B cell (primary cell): ENCODE data around the gene SH2D5. TPM values are rescaled to one million over a fixed set of nuclear protein-coding genes. Genes with fewer than 3 reads are reported as not detected.

ENCODE experiments used
- ATAC-seq: fragments of 200-7000 bp; cut with Tn5 transposase; one replicate; pipeline ENCODE4 v1.10.0; 2021; ENCODE audit warnings: low read depth, mild to moderate bottlenecking, moderate number of reproducible peaks, moderate library complexity
- CTCF ChIA-PET: fragments of 350-600 bp; sonication (Branson Sonifier 250); formaldehyde crosslinking; loops from one replicate; lab custom pipeline; 2021; ENCODE audit warnings: antibody characterized with exemption, inconsistent platforms; lab: Charles Lee
- POLR2A ChIA-PET: fragments of 350-600 bp; sonication (Branson Sonifier 250); formaldehyde crosslinking; loops from one replicate; lab custom pipeline; 2021; ENCODE audit warnings: antibody characterized with exemption; lab: Charles Lee
- DNase-seq: peaks from one replicate; pipeline ENCODE4 v3.0.0; 2013
- H2AFZ ChIP-seq: 2 replicates; pipeline ENCODE4 v1.6.1; 2012; ENCODE audit warnings: mild to moderate bottlenecking, low read depth, low read length; ENCODE audit not compliant: insufficient read depth, poor library complexity, severe bottlenecking
- H3K27ac ChIP-seq, 2 donors: 1 replicate in 1 of 2; 2 replicates in 1 of 2; pipeline ENCODE4 v1.5.1; 2012 to 2013; ENCODE audit warnings: low read length in 2 of 2, mild to moderate bottlenecking in 2 of 2, moderate library complexity in 1 of 2
- H3K27me3 ChIP-seq, 4 experiments: fragments of 200-600 bp in 1 of 4; sonication (generic) in 1 of 4; replicated peaks in 1 of 4; 1 replicate in 2 of 4; 2 replicates in 2 of 4; pipeline versions ENCODE4 v1.6.1 to v1.7.0; 2013 to 2016; ENCODE audit warnings: low read length in 3 of 4, mild to moderate bottlenecking in 2 of 4, mixed read lengths in 1 of 4, moderate library complexity in 1 of 4; ENCODE audit not compliant: insufficient read depth in 4 of 4, control insufficient read depth in 3 of 4; ENCODE audit errors: control extremely low read depth in 1 of 4
- H3K36me3 ChIP-seq, 2 experiments: replicated peaks in 1 of 2; 1 replicate in 1 of 2; 2 replicates in 1 of 2; pipeline versions ENCODE4 v1.6.1 to v1.7.1; 2013; ENCODE audit warnings: low read length in 1 of 2; ENCODE audit not compliant: insufficient read depth in 2 of 2, control insufficient read depth in 1 of 2; ENCODE audit errors: control extremely low read depth in 1 of 2, extremely low read depth in 1 of 2
- H3K4me1 ChIP-seq, 2 donors: fragments of 200-600 bp in 1 of 2; sonication (generic) in 1 of 2; 1 replicate in 1 of 2; 2 replicates in 1 of 2; pipeline versions ENCODE4 v1.5.1 to v1.6.1; 2013 to 2017; ENCODE audit warnings: low read length in 2 of 2; ENCODE audit not compliant: control insufficient read depth in 2 of 2, insufficient read depth in 2 of 2
- H3K4me2 ChIP-seq: replicated peaks from 2 replicates; pipeline ENCODE3; 2012; ENCODE audit warnings: mild to moderate bottlenecking, low read depth, low read length; ENCODE audit not compliant: poor library complexity, severe bottlenecking
- H3K4me3 ChIP-seq, 5 experiments: fragments of 200-600 bp in 1 of 5; sonication (generic) in 1 of 5; 1 replicate in 3 of 5; 2 replicates in 2 of 5; pipeline versions ENCODE4 v1.5.1 to v1.7.0; 2011 to 2016; ENCODE audit warnings: low read length in 4 of 5, mild to moderate bottlenecking in 4 of 5, low read depth in 2 of 5, control low read depth in 1 of 5, moderate library complexity in 1 of 5; ENCODE audit not compliant: insufficient read depth in 1 of 5; ENCODE audit errors: control extremely low read depth in 1 of 5, extremely low read depth in 1 of 5
- H3K79me2 ChIP-seq: fragments of 200-600 bp; sonication (generic); one replicate; pipeline ENCODE4 v1.6.0; 2016; ENCODE audit warnings: low read length; ENCODE audit not compliant: control insufficient read depth, insufficient read depth
- H3K9ac ChIP-seq: fragments of 200-600 bp; sonication (generic); 2 replicates; pipeline ENCODE4 v1.6.1; 2017; ENCODE audit warnings: mild to moderate bottlenecking, low read length, moderate library complexity
- H3K9me3 ChIP-seq, 3 donors: one replicate each; pipeline versions ENCODE4 v1.6.1 to v1.7.1; 2013; ENCODE audit warnings: low read length in 2 of 3; ENCODE audit not compliant: control insufficient read depth in 2 of 3, insufficient read depth in 1 of 3; ENCODE audit errors: control extremely low read depth in 1 of 3
- H4K20me1 ChIP-seq: 2 replicates; pipeline ENCODE4 v1.6.0; 2012; ENCODE audit warnings: mild to moderate bottlenecking, low read length; ENCODE audit not compliant: insufficient read depth, control insufficient read depth, poor library complexity, severe bottlenecking
- H3K27ac Mint-ChIP-seq: one replicate; pipeline ENCODE4 v1.8.0; 2021; ENCODE audit warnings: mixed read lengths
- H3K27me3 Mint-ChIP-seq: one replicate; pipeline ENCODE4 v1.8.0; 2021; ENCODE audit warnings: mixed read lengths
- H3K4me1 Mint-ChIP-seq: one replicate; pipeline ENCODE4 v1.8.0; 2021; ENCODE audit warnings: mixed read lengths
- H3K4me3 Mint-ChIP-seq: one replicate; pipeline ENCODE4 v1.8.0; 2021; ENCODE audit warnings: mixed read lengths
- H3K9me3 Mint-ChIP-seq: one replicate; pipeline ENCODE4 v1.8.0; 2022; ENCODE audit warnings: mixed read lengths; ENCODE audit not compliant: insufficient read depth
- EZH2 ChIP-seq: IDR thresholded peaks from 2 replicates; pipeline ENCODE4 v1.6.1; 2012; ENCODE audit warnings: borderline replicate concordance, low read depth, mild to moderate bottlenecking, moderate library complexity, low read length; ENCODE audit not compliant: insufficient read depth, poor library complexity, severe bottlenecking
- WGBS: methylation state at CpG from one replicate; pipeline ENCODE4 v1.1.5; 2013; ENCODE audit warnings: missing lambda C conversion rate; ENCODE audit not compliant: insufficient coverage; 5-methylcytosine and 5-hydroxymethylcytosine counted together
- intact Hi-C: fragments of 100-400 bp; cut with micrococcal nuclease; formaldehyde crosslinking; loops from one replicate; pipeline ENCODE4 v1.10.0; 2022
- polyA plus RNA-seq: library from polyadenylated mRNA; depleted of rRNA; stranded (reverse); fragments of >200 nt; gene quantifications from 2 replicates; pipeline ENCODE4 v1.2.3, GENCODE V29; 2012
- total RNA-seq, 2 donors: library from RNA; stranded (reverse); fragments of 120-200 nt in 1 of 2; gene quantifications; 1 replicate in 1 of 2; 2 replicates in 1 of 2; pipeline versions ENCODE4 v1.2.3 to v1.2.4, GENCODE V29; 2013 to 2022
- TF ChIP-seq, protein P1 (sequence below): fragments of 200-600 bp; IDR thresholded peaks from one replicate; pipeline ENCODE4 v1.8.0; 2022; ENCODE audit warnings: antibody characterized with exemption, mild to moderate bottlenecking

Gene SH2D5
- total and polyA plus RNA-seq, 2 donors (not counting 1 experiment from before 2014, with no cell fraction given) = 0.30 TPM; not detected in 1

DNA sequence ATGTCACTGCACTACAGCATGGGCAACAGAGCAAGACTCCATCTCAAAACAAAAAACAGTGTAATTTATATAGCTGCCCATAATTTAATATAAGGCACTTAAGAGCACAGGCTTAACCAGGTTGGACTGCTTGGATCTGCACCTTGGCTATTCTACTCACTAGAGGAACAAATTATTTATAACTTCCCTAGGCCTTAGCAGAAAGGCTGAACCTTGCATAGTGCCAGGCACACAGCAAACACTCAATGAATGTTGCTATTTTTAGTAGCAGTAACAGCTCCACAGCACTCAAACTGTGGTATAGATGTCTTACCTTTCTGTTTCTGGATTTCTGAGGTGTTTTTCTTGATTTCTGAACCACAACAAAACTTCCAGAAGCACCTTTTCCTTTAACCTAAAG, 34.8 kb upstream of the SH2D5 start:
- H3K4me3 Mint-ChIP-seq = no peak overlapping the region
- no peak overlapping the region for H3K27ac Mint-ChIP-seq
- POLR2A ChIA-PET = no interaction called here
- no peak overlapping the region for H3K4me2 ChIP-seq
- H3K79me2 ChIP-seq = no peaks in the 10 kb centered on the region
- H3K9me3 ChIP-seq = no peaks in the 10 kb centered on the region
- H2AFZ ChIP-seq = no peak overlapping the region
- TF ChIP-seq, protein P1, sequence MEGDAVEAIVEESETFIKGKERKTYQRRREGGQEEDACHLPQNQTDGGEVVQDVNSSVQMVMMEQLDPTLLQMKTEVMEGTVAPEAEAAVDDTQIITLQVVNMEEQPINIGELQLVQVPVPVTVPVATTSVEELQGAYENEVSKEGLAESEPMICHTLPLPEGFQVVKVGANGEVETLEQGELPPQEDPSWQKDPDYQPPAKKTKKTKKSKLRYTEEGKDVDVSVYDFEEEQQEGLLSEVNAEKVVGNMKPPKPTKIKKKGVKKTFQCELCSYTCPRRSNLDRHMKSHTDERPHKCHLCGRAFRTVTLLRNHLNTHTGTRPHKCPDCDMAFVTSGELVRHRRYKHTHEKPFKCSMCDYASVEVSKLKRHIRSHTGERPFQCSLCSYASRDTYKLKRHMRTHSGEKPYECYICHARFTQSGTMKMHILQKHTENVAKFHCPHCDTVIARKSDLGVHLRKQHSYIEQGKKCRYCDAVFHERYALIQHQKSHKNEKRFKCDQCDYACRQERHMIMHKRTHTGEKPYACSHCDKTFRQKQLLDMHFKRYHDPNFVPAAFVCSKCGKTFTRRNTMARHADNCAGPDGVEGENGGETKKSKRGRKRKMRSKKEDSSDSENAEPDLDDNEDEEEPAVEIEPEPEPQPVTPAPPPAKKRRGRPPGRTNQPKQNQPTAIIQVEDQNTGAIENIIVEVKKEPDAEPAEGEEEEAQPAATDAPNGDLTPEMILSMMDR = no peak
- no peak for TF ChIP-seq EZH2
- intact Hi-C loops = no loop called here
- no peak overlapping the region for H3K4me3 ChIP-seq
- H3K27me3 ChIP-seq = no peaks in the 10 kb centered on the region
- H3K4me1 Mint-ChIP-seq = no peaks in the 10 kb centered on the region
- no peak for DNase-seq
- ATAC-seq = no peak
- CTCF ChIA-PET = interaction anchor here (1.1 kb wide), 1 partner anchor 19 kb away, joined by 3 read pairs; the partner anchor contains the start of gene HP1BP3
- no peaks in the 10 kb centered on the region for H3K27me3 Mint-ChIP-seq
- H3K36me3 ChIP-seq = peaks cover 15 to 90% of the 10 kb centered on the region in 2 experiments
- H4K20me1 ChIP-seq = no peaks in the 10 kb centered on the region
- H3K9me3 Mint-ChIP-seq = no peaks in the 10 kb centered on the region
- H3K27ac ChIP-seq = no peak overlapping the region
- no peak overlapping the region for H3K9ac ChIP-seq
- no peaks in the 10 kb centered on the region for H3K4me1 ChIP-seq

DNA sequence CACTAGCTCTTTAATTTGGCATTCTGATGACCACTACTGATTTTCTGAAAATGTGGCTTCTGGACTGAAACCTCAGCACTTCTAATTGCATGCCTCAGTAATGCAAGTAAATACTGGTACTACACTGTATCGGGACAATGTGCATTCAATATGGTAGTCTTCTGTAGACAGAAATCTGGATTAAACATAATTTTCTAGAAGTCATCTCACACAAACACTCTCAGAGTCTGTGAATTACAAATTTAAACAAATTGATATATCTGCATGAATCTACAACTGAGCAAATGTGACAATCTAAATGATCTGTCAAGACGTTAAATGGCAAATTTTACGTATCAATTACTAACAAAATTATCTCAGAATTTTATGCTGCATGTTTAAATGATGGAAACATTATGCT, 30.9 kb upstream of the SH2D5 start:
- Histone ChIP-seq H4K20me1 (no peaks in the 10 kb centered on the region), H3K79me2 (peaks cover 2% of the 10 kb centered on the region), H3K4me1 (no peaks in the 10 kb centered on the region), H3K4me2 (no peak overlapping the region), H3K4me3 (no peak overlapping the region), H3K9ac (no peak overlapping the region), H3K27me3 (no peaks in the 10 kb centered on the region), H3K9me3 (no peaks in the 10 kb centered on the region), H2AFZ (no peak overlapping the region), H3K36me3 (peaks cover 21 to 85% of the 10 kb centered on the region in 2 experiments), H3K27ac (no peak overlapping the region)
- Mint-ChIP-seq H3K9me3 (no peaks in the 10 kb centered on the region), H3K27ac (no peak overlapping the region), H3K4me1 (no peaks in the 10 kb centered on the region), H3K27me3 (no peaks in the 10 kb centered on the region), H3K4me3 (no peak overlapping the region)
- intact Hi-C loops = no loop called here
- DNase-seq = no peak
- CTCF ChIA-PET = no interaction called here
- no CpG with 5 or more reads among the region's 3 CpGs for WGBS
- TF ChIP-seq, protein P1 = no peak
- TF ChIP-seq EZH2 = no peak
- ATAC-seq = no peak
- POLR2A ChIA-PET = no interaction called here
